Pancreas (tissue), 10 donors: ENCODE data around the gene RFX3. TPM values are rescaled to one million over a fixed set of nuclear protein-coding genes. Genes with fewer than 3 reads are reported as not detected.

Experiments used
- ATAC-seq, 4 donors: fragments of 200-7000 bp; cut with Tn5 transposase; one replicate each; pipeline versions ENCODE4 v1.8.0 to v1.9.1; 2020; ENCODE audit warnings: mild to moderate bottlenecking in 4 of 4, moderate library complexity in 4 of 4
- DNase-seq, 6 donors: peaks; one replicate each; pipeline ENCODE4 v3.0.0-alpha.2; 2020
- FAIRE-seq: peaks from 2 replicates; lab custom pipeline; 2012; peaks lifted over from hg19 to GRCh38; lab: Jason Lieb, UNC
- H3K27ac ChIP-seq, 4 donors: fragments of 200-600 bp; sonication (generic); 1 replicate in 3 of 4; 2 replicates in 1 of 4; pipeline versions ENCODE4 v1.5.0 to v1.8.0; 2020
- H3K27me3 ChIP-seq, 4 donors: fragments of 200-600 bp; one replicate each; pipeline ENCODE4 v1.8.0; 2021
- H3K36me3 ChIP-seq, 3 donors: fragments of 200-600 bp; sonication (generic) in 1 of 3; one replicate each; pipeline versions ENCODE4 v1.5.0 to v1.8.0; 2020 to 2021
- H3K4me1 ChIP-seq, 3 donors: fragments of 200-600 bp; one replicate each; pipeline ENCODE4 v1.8.0; 2021
- H3K4me3 ChIP-seq, 4 donors: fragments of 200-600 bp; sonication (generic) in 2 of 4; one replicate each; pipeline versions ENCODE4 v1.5.0 to v1.8.0; 2020 to 2021
- H3K9me3 ChIP-seq, 4 donors: fragments of 200-600 bp; one replicate each; pipeline ENCODE4 v1.8.0; 2021
- CTCF ChIP-seq, 4 donors: fragments of 200-600 bp; sonication (generic) in 3 of 4; IDR thresholded peaks; one replicate each; pipeline versions ENCODE4 v1.5.0 to v1.8.0; 2021; ENCODE audit warnings: antibody characterized with exemption in 4 of 4
- WGBS, 2 donors: extraction: QIAGEN DNeasy Blood & Tissue Kit; methylation state at CpG; one replicate each; pipeline ENCODE4 v1.1.7; 2013; 5-methylcytosine and 5-hydroxymethylcytosine counted together
- intact Hi-C, 3 donors: fragments of 100-400 bp; cut with DNase I; formaldehyde crosslinking; loops; one replicate each; pipeline versions ENCODE4 v1.11.1 to v1.14.2; 2022
- polyA plus RNA-seq, 2 donors: library from polyadenylated mRNA; stranded (reverse); fragments of 200-250 nt; gene quantifications; one replicate each; pipeline ENCODE4 v1.2.3, GENCODE V29; 2013
- total RNA-seq, 6 donors: library from RNA; stranded (reverse); fragmentation: NEBNext Ultra II Directional in 4 of 6; extraction: Animal tissue kit (Norgen Biotek cat#: 25700) in 4 of 6; gene quantifications; one replicate each; pipeline versions ENCODE4 v1.2.1 to v1.2.4, GENCODE V29; 2021 to 2023
- donor health status: healthy with polysubstance abuse.
- donor health status: DM: no; HTN: no; CAD: no; lungs with moderate emphysema.
- donor health status: DM: no; HTN: no; CAD: no.
- donor health status: control.
- donor health status: control.
- donor health status: Bipolar disorder and iron deficiency.
- donor health status: DM: yes; HTN: yes; CAD: no.
- donor health status: DM: no; HTN: no; CAD: no.
- donor health status: DM: no; HTN: no; CAD: no.
- donor health status: DM: yes; HTN: yes; CAD: no.

Gene RFX3
- total and polyA plus RNA-seq, 8 donors = 1.2 to 12.2 (median 5.0) TPM

GRCh38 chr9:3532158-3532557 is 6.4 kb upstream of the RFX3 start:
- Histone ChIP-seq H3K27ac (no peak overlapping the region), H3K27me3 (no peaks in the 10 kb centered on the region), H3K9me3 (no peaks in the 10 kb centered on the region), H3K36me3 (no peaks in the 10 kb centered on the region), H3K4me3 (no peak overlapping the region), H3K4me1 (peaks cover 0 to 12% (median 10%) of the 10 kb centered on the region in 3 donors)
- TF ChIP-seq CTCF (IDR thresholded peaks at IDR 0.05) = no peak
- ATAC-seq (no peak), FAIRE-seq (no peak), DNase-seq (no peak)
- intact Hi-C loops = no loop called here

DNA sequence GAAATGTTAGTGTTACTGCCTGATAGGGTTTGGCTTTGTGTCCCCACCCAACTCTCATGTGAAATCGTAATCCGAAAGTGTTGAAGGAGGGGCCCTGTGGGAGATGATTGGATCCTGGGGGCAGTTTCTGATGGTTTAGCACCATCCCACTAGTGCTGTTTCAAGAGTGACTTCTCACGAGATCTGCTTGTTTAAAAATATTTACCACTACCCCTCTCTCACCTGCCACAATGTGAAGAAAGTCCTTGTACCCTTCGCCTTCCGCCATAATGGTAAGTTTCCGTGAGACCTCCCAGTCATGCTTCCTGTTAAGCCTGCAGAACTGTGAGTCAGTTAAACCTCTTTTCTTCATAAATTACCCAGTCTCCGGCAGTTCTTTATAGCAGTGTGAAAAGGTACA is 2.6 kb upstream of the RFX3 start:
- TF ChIP-seq CTCF (IDR thresholded peaks at IDR 0.05) = no peak
- ATAC-seq (no peak), DNase-seq (no peak), FAIRE-seq (no peak)
- WGBS, 2 donors = 90 to 91% methylated on average over 7 of the region's 7 CpGs
- H3K9me3 ChIP-seq = no peaks in the 10 kb centered on the region
- H3K27ac ChIP-seq = no peak overlapping the region
- intact Hi-C loops = no loop called here
- no peak overlapping the region for H3K4me3 ChIP-seq
- no peaks in the 10 kb centered on the region for H3K36me3 ChIP-seq
- peaks cover 0 to 20% (median 13%) of the 10 kb centered on the region in 3 donors for H3K4me1 ChIP-seq
- H3K27me3 ChIP-seq = no peaks in the 10 kb centered on the region

DNA sequence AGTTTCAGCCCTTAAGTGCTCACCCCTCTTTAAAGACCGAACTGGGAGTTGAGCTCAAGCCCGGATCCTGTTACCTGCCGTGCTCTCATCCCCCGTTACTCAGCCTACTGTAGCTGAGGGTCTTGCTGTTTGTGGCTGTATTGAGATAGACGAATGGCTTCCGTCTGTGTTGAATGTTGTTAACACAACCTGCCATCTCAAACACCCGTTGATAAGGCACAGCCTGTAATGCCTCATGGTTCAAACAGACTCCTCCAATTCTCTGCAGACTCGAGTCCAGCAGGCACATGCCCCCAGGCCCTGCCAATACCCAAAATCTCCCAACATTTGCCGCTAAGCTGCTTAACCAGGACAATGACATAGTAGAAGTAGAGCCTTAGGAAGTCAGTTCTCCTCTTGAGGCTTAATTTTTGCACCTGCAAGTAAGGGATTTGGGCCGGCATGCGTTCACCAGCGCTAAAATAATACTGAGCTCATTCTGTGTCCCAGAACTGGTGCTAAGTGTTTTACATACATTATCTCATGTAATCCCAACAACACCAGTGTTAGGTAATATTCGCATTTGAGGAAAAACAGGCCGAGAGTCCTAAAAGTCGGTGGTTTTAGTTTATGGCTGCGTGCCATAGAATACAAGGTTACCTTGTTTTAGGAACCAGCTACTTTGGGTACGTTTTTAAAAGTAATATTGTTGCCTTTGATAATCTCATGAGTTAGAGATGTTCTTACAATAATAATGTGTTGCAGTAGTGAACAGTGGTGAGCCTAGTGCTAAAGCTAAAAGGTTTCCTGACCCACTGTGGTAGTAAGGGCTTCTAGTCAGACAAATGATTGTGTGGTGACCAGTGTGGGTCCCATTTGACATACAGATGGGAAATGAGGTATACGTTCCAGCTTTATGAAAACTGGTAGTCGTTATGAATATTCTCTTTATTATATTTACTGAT is 1.5 kb upstream of the RFX3 start:
- no peak for FAIRE-seq

DNA sequence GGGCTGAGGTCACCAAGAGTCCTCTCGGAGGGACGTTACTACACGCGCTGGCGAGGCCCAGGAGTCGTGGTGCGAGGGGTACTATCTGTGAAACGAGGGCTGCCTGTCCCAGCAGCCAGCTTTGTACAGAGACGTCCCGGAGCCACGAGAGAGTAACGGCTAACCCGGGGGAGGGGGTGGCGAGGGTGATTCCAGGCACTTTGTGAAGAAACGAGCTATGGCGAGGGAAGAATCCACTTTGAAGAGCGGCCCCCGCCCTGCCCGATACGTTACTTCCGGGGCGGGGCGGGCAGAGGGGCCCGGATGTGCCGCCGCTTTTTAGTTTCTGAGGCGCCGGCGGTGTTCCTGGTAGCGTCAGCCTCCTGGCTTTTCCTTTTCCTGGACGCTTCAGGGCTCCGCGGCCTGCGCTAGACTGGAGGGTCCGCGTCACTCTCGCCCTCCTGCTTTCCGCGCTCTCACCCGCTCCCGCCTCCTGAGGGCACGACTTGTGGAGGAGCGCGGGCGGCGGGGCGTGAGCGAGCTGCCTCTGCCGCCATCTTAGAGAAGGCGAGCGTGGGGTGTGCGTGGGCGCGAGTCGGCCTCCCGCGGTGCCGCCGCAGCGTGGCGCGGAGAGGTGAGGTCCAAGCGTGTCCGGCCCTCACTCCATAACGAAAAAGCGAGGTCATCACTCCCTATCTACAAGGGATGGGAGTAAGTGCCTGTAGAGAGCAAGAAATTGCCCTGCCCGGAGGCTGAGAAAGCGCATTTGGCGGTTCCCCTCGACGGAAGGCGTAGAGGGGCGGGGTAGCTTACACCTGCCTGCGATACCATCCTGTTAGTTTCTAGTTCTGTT is 580 bp upstream of the RFX3 start:
- no peaks in the 10 kb centered on the region for H3K27me3 ChIP-seq
- H3K36me3 ChIP-seq = no peaks in the 10 kb centered on the region
- H3K4me3 ChIP-seq = peak overlapping the region; percentile 78 to 91 (median 87)
- H3K9me3 ChIP-seq = no peaks in the 10 kb centered on the region
- intact Hi-C loops = no loop called here
- no peak for TF ChIP-seq CTCF (IDR thresholded peaks at IDR 0.05)
- WGBS, 2 donors = 0% methylated on average over 67 to 74 of the region's 74 CpGs
- peaks cover 0 to 22% (median 13%) of the 10 kb centered on the region in 3 donors for H3K4me1 ChIP-seq
- no peak for FAIRE-seq
- peak; percentile 90 to 95 (median 92) for ATAC-seq
- peak; percentile 81 to 92 (median 86) for DNase-seq
- H3K27ac ChIP-seq = peak overlapping the region; percentile 99 to 100 (median 100)

More for the DNA sequence above, 1.5 kb upstream of the RFX3 start:
- Histone ChIP-seq H3K4me1 (peaks cover 0 to 22% (median 13%) of the 10 kb centered on the region in 3 donors), H3K9me3 (no peaks in the 10 kb centered on the region), H3K27me3 (no peaks in the 10 kb centered on the region), H3K27ac (peak overlapping the region; percentile 99 to 100 (median 100)), H3K4me3 (peak overlapping the region; percentile 78 to 91 (median 87)), H3K36me3 (no peaks in the 10 kb centered on the region)
- intact Hi-C loops = no loop called here
- 7% methylated on average over 19 of the region's 19 CpGs for WGBS, 2 donors
- ATAC-seq = peak; percentile 2 to 11 (median 5)
- no peak for TF ChIP-seq CTCF (IDR thresholded peaks at IDR 0.05)
- DNase-seq = peak in 1 of 6 donors; percentile 21
